ENCODE results near the gene USF1.
"Not testable (repeated sequence)": the region's sequence is repeated elsewhere in the genome, so short reads cannot be mapped to it uniquely, and the experiment has no call there.

- not testable (repeated sequence) for TF ChIP-seq CTCF (conservative IDR thresholded peaks at IDR 0.05; ENCODE audit: low read length); EZH2phosphoT487 (IDR thresholded peaks at IDR 0.05; ENCODE audit: borderline replicate concordance)
Measured at GRCh38 chr1:160992036-160992435, 53.7 kb downstream of the USF1 start.

Data from Loucy (cell line).